H7 (cell line): ENCODE data around the gene TULP4. TPM values are rescaled to one million over a fixed set of nuclear protein-coding genes. Genes with fewer than 3 reads are reported as not detected.

ENCODE experiments used
- DNase-seq: peaks from one replicate; pipeline ENCODE4 v3.0.0; 2012
- H3K27me3 ChIP-seq: 2 replicates; pipeline ENCODE4 v1.6.0; 2011; ENCODE audit warnings: mild to moderate bottlenecking, low read length; ENCODE audit not compliant: control insufficient read depth, insufficient read depth
- H3K36me3 ChIP-seq: replicated peaks from 2 replicates; pipeline ENCODE4 v1.5.1; 2011; ENCODE audit warnings: low read length; ENCODE audit not compliant: control insufficient read depth, insufficient read depth
- H3K4me3 ChIP-seq: 2 replicates; pipeline ENCODE4 v1.5.1; 2011; ENCODE audit warnings: low read depth, mild to moderate bottlenecking, control low read depth, low read length, moderate library complexity; ENCODE audit not compliant: insufficient read depth
- total RNA-seq: library from RNA; depleted of rRNA; stranded (reverse); fragments of >200 nt; shearing (Covaris generic); gene quantifications from 2 replicates; pipeline ENCODE4 v1.2.3, GENCODE V29; 2014

TULP4 gene
- total RNA-seq, 1 experiment from 2014 or later = 31.4 TPM

- no peak overlapping the region for H3K4me3 ChIP-seq
- H3K27me3 ChIP-seq = no peaks in the 10 kb centered on the region
- no peak for DNase-seq
- no peaks in the 10 kb centered on the region for H3K36me3 ChIP-seq
Observed at GRCh38 chr6:158413814-158414565, 101.7 kb downstream of the TULP4 start.

DNA sequence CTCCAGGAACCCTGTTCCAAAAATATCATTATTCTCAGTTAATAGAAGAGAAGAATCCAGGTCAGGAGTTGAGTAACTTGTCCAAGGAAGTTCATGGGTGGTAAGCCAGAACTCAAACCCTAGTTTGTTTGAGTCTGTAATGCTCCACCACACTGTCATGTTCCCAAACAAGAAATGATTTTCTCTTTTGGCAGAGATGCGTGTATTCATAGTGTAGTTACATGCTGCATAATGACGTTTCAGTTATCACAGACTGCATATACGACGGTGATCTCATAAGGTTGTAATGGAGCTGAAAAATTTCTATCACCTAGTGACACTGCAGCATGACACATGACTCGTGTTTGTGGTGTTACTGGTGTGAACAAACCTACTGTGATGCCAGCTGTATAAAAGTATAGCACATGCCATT is 102.6 kb downstream of the TULP4 start:
- Histone ChIP-seq H3K27me3 (no peaks in the 10 kb centered on the region), H3K36me3 (no peaks in the 10 kb centered on the region), H3K4me3 (no peak overlapping the region)
- no peak for DNase-seq

DNA sequence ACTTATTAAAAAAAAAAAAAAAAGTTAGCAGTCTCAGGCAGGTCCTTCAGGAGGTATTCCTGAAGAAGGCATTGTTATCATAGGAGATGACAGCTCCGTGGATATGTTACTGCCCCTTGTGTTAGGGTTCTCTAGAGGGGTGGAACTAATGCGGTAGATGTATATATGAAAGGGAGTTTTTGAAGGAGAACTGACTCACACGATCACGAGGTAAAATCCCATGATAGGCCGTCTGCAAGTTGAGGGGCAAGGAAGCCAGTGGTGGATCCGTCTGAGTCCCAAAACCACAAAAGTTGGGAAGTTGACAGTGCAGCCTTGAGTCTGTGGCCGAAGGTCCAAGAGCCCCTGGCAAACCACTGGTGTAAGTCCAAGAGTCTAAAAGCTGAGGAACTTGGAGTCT is 103.4 kb downstream of the TULP4 start:
- Histone ChIP-seq H3K27me3 (no peaks in the 10 kb centered on the region), H3K4me3 (no peak overlapping the region), H3K36me3 (no peaks in the 10 kb centered on the region)
- DNase-seq = no peak

- DNase-seq = no peak
- Histone ChIP-seq H3K27me3 (no peaks in the 10 kb centered on the region), H3K4me3 (no peak overlapping the region), H3K36me3 (no peaks in the 10 kb centered on the region)
Observed at GRCh38 chr6:158416883-158417759, 104.9 kb downstream of the TULP4 start.

GRCh38 chr6:158417760-158418098 is 105.5 kb downstream of the TULP4 start:
- Histone ChIP-seq H3K4me3 (no peak overlapping the region), H3K36me3 (no peaks in the 10 kb centered on the region), H3K27me3 (no peaks in the 10 kb centered on the region)
- no peak for DNase-seq

- H3K36me3 ChIP-seq = no peaks in the 10 kb centered on the region
Observed at GRCh38 chr6:158418501-158418900, 106.2 kb downstream of the TULP4 start.

DNA sequence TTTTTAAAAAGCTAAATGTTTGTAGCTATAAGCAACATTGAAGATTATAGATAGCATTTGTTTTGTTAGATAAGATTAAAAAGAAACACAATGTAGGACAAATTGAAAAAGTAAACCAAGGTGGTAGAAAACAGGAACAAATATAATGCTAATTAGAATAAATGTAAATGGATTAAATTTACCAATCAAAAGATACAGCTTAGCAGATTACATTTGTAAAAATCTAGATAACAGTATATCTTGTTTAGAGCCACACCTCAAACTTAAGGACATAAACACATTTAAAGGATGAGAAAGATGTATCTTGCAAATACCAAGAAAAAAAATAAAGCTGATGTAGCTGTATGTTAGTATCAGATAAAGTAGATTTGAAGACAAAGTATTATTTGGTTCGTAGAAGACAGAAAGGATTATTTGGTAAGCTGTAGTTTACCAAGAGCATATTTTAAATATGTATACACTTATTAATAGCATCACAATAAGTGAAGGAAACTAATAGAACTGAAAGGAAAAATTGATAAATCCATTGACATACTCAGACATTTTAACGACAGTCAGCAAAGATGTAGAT is 107.2 kb downstream of the TULP4 start:
- DNase-seq = no peak
- Histone ChIP-seq H3K27me3 (no peaks in the 10 kb centered on the region), H3K36me3 (no peaks in the 10 kb centered on the region), H3K4me3 (no peak overlapping the region)

More at GRCh38 chr6:158418501-158418900, 106.2 kb downstream of the TULP4 start:
- no peak for DNase-seq
- H3K4me3 ChIP-seq = no peak overlapping the region
- no peaks in the 10 kb centered on the region for H3K27me3 ChIP-seq

GRCh38 chr6:158421381-158421780 is 109.1 kb downstream of the TULP4 start:
- no peaks in the 10 kb centered on the region for H3K36me3 ChIP-seq
- DNase-seq = no peak
- no peak overlapping the region for H3K4me3 ChIP-seq
- H3K27me3 ChIP-seq = no peaks in the 10 kb centered on the region

GRCh38 chr6:158422629-158423238 is 110.5 kb downstream of the TULP4 start:
- Histone ChIP-seq H3K36me3 (no peaks in the 10 kb centered on the region), H3K4me3 (no peak overlapping the region), H3K27me3 (no peaks in the 10 kb centered on the region)
- no peak for DNase-seq

DNA sequence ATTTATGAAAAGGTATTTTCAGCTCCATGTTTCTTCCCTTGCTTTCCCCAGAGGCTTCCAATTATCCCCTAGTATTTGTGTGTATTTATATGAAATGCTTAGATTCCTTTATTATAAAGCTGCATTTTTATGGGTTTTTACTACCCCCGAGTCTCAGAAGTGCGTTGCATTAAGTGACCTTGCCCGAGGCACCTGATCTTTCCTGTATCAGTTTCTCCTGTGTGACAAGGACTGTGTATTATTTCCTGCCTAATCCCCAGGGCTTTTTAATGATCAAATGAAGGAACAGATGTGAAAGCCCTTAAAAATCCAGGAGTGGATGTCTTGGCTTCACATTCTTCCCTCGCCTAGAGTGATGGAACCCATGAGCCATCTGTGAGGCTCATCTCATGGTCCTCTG is 118.8 kb downstream of the TULP4 start:
- no peak for DNase-seq
- Histone ChIP-seq H3K4me3 (no peak overlapping the region), H3K27me3 (no peaks in the 10 kb centered on the region), H3K36me3 (peaks cover 2% of the 10 kb centered on the region)

DNA sequence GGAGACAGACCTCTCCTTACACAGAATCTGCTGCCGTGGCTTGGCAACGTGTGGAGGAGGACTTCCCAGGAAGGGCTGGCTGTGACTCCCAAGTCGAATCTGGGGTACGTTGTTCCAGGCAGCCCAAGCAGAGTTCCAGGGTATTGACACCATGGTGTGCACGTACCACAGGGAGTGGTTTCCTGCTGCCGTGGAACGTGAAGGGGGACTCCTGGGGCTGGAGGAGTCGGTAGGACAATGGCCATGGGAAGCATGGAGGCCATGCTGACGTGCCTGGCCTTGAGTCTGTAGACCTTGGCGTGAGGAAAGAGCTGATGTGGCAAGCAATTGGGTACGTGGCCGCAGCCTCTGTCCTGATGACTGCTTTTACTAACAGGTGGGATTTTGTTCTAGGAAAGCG is 119.3 kb downstream of the TULP4 start:
- Histone ChIP-seq H3K4me3 (no peak overlapping the region), H3K36me3 (peaks cover 2% of the 10 kb centered on the region), H3K27me3 (no peaks in the 10 kb centered on the region)
- no peak for DNase-seq

- Histone ChIP-seq H3K27me3 (no peaks in the 10 kb centered on the region), H3K36me3 (no peaks in the 10 kb centered on the region; the same call in 1 of the 2 replicates), H3K4me3 (no peak overlapping the region)
- no peak for DNase-seq
Observed at GRCh38 chr6:158437571-158437970, 125.3 kb downstream of the TULP4 start.

- Histone ChIP-seq H3K4me3 (no peak overlapping the region), H3K27me3 (no peaks in the 10 kb centered on the region), H3K36me3 (no peaks in the 10 kb centered on the region; the same call in 1 of the 2 replicates)
- no peak for DNase-seq
Observed at GRCh38 chr6:158438226-158438625, 126.0 kb downstream of the TULP4 start.

- no peaks in the 10 kb centered on the region; the same call in 1 of the 2 replicates for H3K36me3 ChIP-seq
- H3K27me3 ChIP-seq = no peaks in the 10 kb centered on the region
- DNase-seq = no peak
- H3K4me3 ChIP-seq = no peak overlapping the region
Observed at GRCh38 chr6:158439255-158439654, 127.0 kb downstream of the TULP4 start.
